Measurements from ENCODE around the gene ACTL7B. TPM values are rescaled to one million over a fixed set of nuclear protein-coding genes. Genes with fewer than 3 reads are reported as not detected.
"Not testable (repeated sequence)": the region's sequence is repeated elsewhere in the genome, so short reads cannot be mapped to it uniquely, and the experiment has no call there.

The ACTL7B gene
- polyA plus RNA-seq, 6 donors from 2014 or later = not detected

DNA sequence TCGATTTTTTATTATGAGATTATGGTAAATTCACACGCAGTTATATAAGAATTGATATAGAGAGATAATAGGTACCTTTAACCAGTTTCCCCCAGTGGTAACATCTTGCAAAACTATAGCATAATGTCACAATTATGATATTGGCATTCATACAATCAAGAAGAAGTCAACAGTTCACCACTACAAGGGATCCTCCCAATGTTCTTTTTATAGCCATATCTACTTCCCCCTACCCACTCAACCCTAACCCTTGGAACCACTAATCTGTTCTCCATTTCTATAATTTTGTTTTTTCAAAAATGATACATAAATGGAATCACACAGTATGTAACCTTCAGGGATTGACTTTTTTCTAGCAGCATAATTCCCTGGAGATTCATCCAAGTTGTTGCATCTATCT lies 9.8 kb downstream of the ACTL7B start:
- H3K27ac Mint-ChIP-seq = no peak overlapping the region
- DNase-seq (no peak), ATAC-seq (ENCODE audit: low read depth in 2 of 2) (no peak)
- H3K4me1 Mint-ChIP-seq = peaks cover 10 to 28% (median 16%) of the 10 kb centered on the region in 3 donors
- no peaks in the 10 kb centered on the region for H3K9me3 Mint-ChIP-seq
- no peak overlapping the region for H3K4me3 Mint-ChIP-seq
- H3K36me3 Mint-ChIP-seq = no peaks in the 10 kb centered on the region
- peaks cover 0 to 4% (median 0%) of the 10 kb centered on the region in 3 donors for H3K27me3 Mint-ChIP-seq

GRCh38 chr9:108845507-108845906 lies 10.3 kb downstream of the ACTL7B start:
- Mint-ChIP-seq H3K4me1 (peaks cover 10 to 28% (median 19%) of the 10 kb centered on the region in 3 donors), H3K27me3 (peaks cover 0 to 4% (median 0%) of the 10 kb centered on the region in 3 donors), H3K9me3 (no peaks in the 10 kb centered on the region), H3K4me3 (peak overlapping the region in 1 of 8 donors; percentile 32), H3K36me3 (no peaks in the 10 kb centered on the region), H3K27ac (no peak overlapping the region)
- DNase-seq (no peak), ATAC-seq (ENCODE audit: low read depth in 2 of 2) (no peak)

GRCh38 chr9:108844856-108845255 lies 10.9 kb downstream of the ACTL7B start:
- no peak for ATAC-seq (ENCODE audit: low read depth in 2 of 2)
- peaks cover 10 to 28% (median 19%) of the 10 kb centered on the region in 3 donors for H3K4me1 Mint-ChIP-seq
- no peak overlapping the region for H3K4me3 Mint-ChIP-seq
- no peak for DNase-seq
- H3K27me3 Mint-ChIP-seq = peaks cover 0 to 4% (median 0%) of the 10 kb centered on the region in 3 donors
- H3K9me3 Mint-ChIP-seq = peaks cover 0 to 2% (median 0%) of the 10 kb centered on the region in 7 donors
- no peak overlapping the region for H3K27ac Mint-ChIP-seq
- no peaks in the 10 kb centered on the region for H3K36me3 Mint-ChIP-seq

DNA sequence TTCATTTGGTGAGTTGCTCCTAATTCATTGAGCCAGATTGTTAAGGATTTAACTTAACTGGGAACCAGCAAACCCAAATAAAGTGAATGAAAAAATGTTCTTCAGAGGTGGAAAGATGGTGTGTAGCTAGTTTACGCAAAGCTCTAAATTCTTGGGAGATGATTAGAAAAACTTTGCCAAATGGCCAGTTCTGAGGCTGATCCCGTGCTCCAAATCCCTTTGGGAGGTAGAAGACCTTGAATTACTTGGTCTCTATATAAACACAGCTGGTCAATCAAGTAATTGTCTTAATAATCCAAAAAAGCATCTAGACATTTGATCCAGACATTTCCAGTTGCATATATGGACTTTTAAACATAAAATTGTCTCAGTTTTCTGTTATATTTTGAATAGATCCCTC lies 11.4 kb downstream of the ACTL7B start:
- peaks cover 0 to 4% (median 0%) of the 10 kb centered on the region in 3 donors for H3K27me3 Mint-ChIP-seq
- peaks cover 0 to 5% (median 0%) of the 10 kb centered on the region in 7 donors for H3K9me3 Mint-ChIP-seq
- H3K36me3 Mint-ChIP-seq = peaks cover 0 to 3% of the 10 kb centered on the region in 2 donors
- ATAC-seq (ENCODE audit: low read depth in 2 of 2) = no peak
- no peak overlapping the region for H3K4me3 Mint-ChIP-seq
- no peak for DNase-seq
- peaks cover 10 to 28% (median 19%) of the 10 kb centered on the region in 3 donors for H3K4me1 Mint-ChIP-seq
- H3K27ac Mint-ChIP-seq = peak overlapping the region in 1 of 6 donors; percentile 57

- H3K27me3 Mint-ChIP-seq = peaks cover 0 to under 1% (median 0%) of the 10 kb centered on the region in 3 donors
- H3K9me3 Mint-ChIP-seq = peaks cover 0 to 5% (median 0%) of the 10 kb centered on the region in 7 donors
- peak; percentile 35 to 52 for ATAC-seq (ENCODE audit: low read depth in 2 of 2)
- H3K4me3 Mint-ChIP-seq = peak overlapping the region; percentile 78 to 99 (median 92)
- H3K4me1 Mint-ChIP-seq = peaks cover 10 to 28% (median 19%) of the 10 kb centered on the region in 3 donors
- H3K27ac Mint-ChIP-seq = peak overlapping the region; percentile 82 to 96 (median 91)
- DNase-seq = no peak
- H3K36me3 Mint-ChIP-seq = peaks cover 0 to 4% of the 10 kb centered on the region in 2 donors
Measured at GRCh38 chr9:108842610-108843295, 13.0 kb downstream of the ACTL7B start.

DNA sequence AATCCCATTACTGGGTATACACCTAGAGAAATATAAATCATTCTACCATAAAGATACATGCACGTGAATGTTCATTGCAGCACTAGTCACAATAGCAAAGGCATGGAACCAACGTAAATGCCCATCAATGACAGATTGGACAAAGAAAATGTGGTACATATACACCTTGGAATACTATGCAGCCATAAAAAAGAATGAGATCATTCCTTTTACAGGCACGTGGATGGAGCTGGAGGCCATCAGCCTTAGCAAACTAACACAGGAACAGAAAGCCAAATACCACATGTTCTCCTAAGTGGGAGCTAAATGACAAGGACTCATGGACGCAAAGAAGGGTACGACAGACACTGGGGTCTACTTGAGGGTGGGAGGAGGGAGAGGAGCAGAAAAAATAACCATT lies 16.2 kb downstream of the ACTL7B start:
- not testable (repeated sequence) for H3K27ac Mint-ChIP-seq; H3K4me3 Mint-ChIP-seq; H3K36me3 Mint-ChIP-seq; H3K27me3 Mint-ChIP-seq; DNase-seq; H3K9me3 Mint-ChIP-seq; ATAC-seq (ENCODE audit: low read depth in 2 of 2)
- peaks cover 26 to 36% (median 35%) of the 10 kb centered on the region in 3 donors for H3K4me1 Mint-ChIP-seq

GRCh38 chr9:108838017-108838416 lies 17.8 kb downstream of the ACTL7B start:
- DNase-seq (no peak), ATAC-seq (ENCODE audit: low read depth in 2 of 2) (no peak)
- Mint-ChIP-seq H3K27me3 (no peaks in the 10 kb centered on the region), H3K9me3 (peaks cover 0 to 5% (median 0%) of the 10 kb centered on the region in 7 donors), H3K27ac (no peak overlapping the region), H3K4me1 (peaks cover 28 to 37% (median 36%) of the 10 kb centered on the region in 3 donors), H3K4me3 (no peak overlapping the region), H3K36me3 (peaks cover 0 to 4% of the 10 kb centered on the region in 2 donors)

DNA sequence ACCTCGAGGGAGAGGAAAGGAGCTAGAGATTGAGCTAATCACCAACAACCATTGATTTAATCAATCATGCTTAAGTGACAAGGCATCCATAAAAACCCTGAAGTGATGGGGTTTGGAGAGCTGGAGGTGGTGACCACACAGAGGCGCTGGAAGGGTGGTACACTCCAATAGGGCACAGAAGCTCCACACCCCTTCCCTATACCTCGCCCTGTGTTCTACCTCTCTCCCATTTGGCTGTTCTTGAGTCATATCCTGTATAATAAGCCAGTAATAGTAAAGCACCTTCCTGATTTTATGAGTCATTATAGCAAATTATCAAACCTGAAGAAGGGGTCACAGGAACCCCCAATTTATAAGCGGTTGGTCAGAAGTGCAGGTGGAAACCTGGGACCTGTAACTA lies 18.3 kb downstream of the ACTL7B start:
- no peak for ATAC-seq (ENCODE audit: low read depth in 2 of 2)
- H3K27me3 Mint-ChIP-seq = no peaks in the 10 kb centered on the region
- peaks cover 0 to 4% of the 10 kb centered on the region in 2 donors for H3K36me3 Mint-ChIP-seq

GRCh38 chr9:108836781-108837180 lies 19.0 kb downstream of the ACTL7B start:
- H3K36me3 Mint-ChIP-seq = peaks cover 0 to 4% of the 10 kb centered on the region in 2 donors
- ATAC-seq (ENCODE audit: low read depth in 2 of 2) = no peak
- DNase-seq = no peak
- H3K4me3 Mint-ChIP-seq = no peak overlapping the region
- H3K4me1 Mint-ChIP-seq = peaks cover 19 to 26% (median 26%) of the 10 kb centered on the region in 3 donors
- H3K9me3 Mint-ChIP-seq = peaks cover 0 to 5% (median 0%) of the 10 kb centered on the region in 7 donors
- no peaks in the 10 kb centered on the region for H3K27me3 Mint-ChIP-seq
- no peak overlapping the region for H3K27ac Mint-ChIP-seq

More for the DNA sequence above, 18.3 kb downstream of the ACTL7B start:
- DNase-seq = no peak
- Mint-ChIP-seq H3K4me3 (peak overlapping the region in 1 of 8 donors; percentile 16), H3K9me3 (peaks cover 0 to 5% (median 0%) of the 10 kb centered on the region in 7 donors), H3K4me1 (peaks cover 23 to 32% (median 31%) of the 10 kb centered on the region in 3 donors), H3K27ac (no peak overlapping the region)

- no peak for DNase-seq
- peaks cover 0 to 4% of the 10 kb centered on the region in 2 donors for H3K36me3 Mint-ChIP-seq
- peak overlapping the region in 1 of 8 donors; percentile 29 for H3K4me3 Mint-ChIP-seq
- H3K27me3 Mint-ChIP-seq = no peaks in the 10 kb centered on the region
- no peak for ATAC-seq (ENCODE audit: low read depth in 2 of 2)
- peaks cover 19 to 26% (median 26%) of the 10 kb centered on the region in 3 donors for H3K4me1 Mint-ChIP-seq
- H3K9me3 Mint-ChIP-seq = peaks cover 0 to 5% (median 0%) of the 10 kb centered on the region in 7 donors
- no peak overlapping the region for H3K27ac Mint-ChIP-seq
Measured at GRCh38 chr9:108836319-108836718, 19.5 kb downstream of the ACTL7B start.

GRCh38 chr9:108835831-108836230 lies 20.0 kb downstream of the ACTL7B start:
- DNase-seq (no peak), ATAC-seq (ENCODE audit: low read depth in 2 of 2) (no peak)
- Mint-ChIP-seq H3K27me3 (no peaks in the 10 kb centered on the region), H3K9me3 (peaks cover 0 to 5% (median 0%) of the 10 kb centered on the region in 7 donors), H3K36me3 (peaks cover 3 to 4% of the 10 kb centered on the region in 2 donors), H3K4me3 (peak overlapping the region in 2 of 8 donors; percentile 29 to 71), H3K27ac (no peak overlapping the region), H3K4me1 (peaks cover 19 to 26% (median 21%) of the 10 kb centered on the region in 3 donors)

DNA sequence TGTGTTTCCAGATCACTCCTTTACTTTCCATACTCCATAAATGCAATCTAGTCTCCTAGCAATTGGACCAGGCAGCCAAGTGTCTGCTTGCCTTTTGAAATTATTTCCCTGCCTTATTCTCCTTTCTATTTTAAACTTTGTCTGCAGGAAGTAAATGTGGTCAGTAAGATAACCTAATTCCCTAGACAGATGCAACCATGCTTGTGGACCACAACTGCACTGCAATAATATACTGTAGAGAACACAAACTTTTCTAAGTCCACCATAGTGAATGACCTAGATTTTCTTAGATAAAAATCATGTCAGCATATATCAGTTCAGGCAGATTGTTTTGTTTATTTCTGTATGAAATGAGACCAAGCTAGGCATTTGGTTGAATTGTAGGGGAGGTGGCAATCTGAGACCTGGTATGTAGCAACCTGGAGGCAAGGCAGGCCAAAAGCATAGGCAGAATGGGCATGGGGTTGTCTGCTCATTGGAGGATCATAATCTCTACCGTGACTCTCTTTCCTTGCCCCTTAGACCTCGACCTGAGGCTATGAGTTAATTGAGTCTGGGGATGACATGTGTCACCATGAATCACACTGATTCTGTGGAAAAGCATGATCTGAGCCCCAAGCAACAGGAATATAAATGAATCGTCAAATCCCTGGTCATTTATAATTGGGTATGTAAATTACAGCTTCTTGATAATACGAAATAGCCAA lies 20.7 kb downstream of the ACTL7B start:
- Mint-ChIP-seq H3K27me3 (no peaks in the 10 kb centered on the region), H3K27ac (peak overlapping the region in 2 of 6 donors; percentile 51 to 78), H3K9me3 (peaks cover 0 to 5% (median 0%) of the 10 kb centered on the region in 7 donors), H3K36me3 (peaks cover 9 to 10% of the 10 kb centered on the region in 2 donors), H3K4me3 (peak overlapping the region in 7 of 8 donors; percentile 12 to 78 (median 44)), H3K4me1 (peaks cover 19 to 26% (median 20%) of the 10 kb centered on the region in 3 donors)
- DNase-seq = peak; percentile 13
- peak; percentile 54 to 71 for ATAC-seq (ENCODE audit: low read depth in 2 of 2)

GRCh38 chr9:108832179-108832500 lies 23.6 kb downstream of the ACTL7B start:
- DNase-seq (no peak), ATAC-seq (ENCODE audit: low read depth in 2 of 2) (no peak)
- H3K4me1 Mint-ChIP-seq = peaks cover 19 to 26% (median 20%) of the 10 kb centered on the region in 3 donors
- peaks cover 5 to 10% of the 10 kb centered on the region in 2 donors for H3K36me3 Mint-ChIP-seq
- H3K9me3 Mint-ChIP-seq = no peaks in the 10 kb centered on the region
- H3K27ac Mint-ChIP-seq = no peak overlapping the region
- H3K27me3 Mint-ChIP-seq = no peaks in the 10 kb centered on the region
- H3K4me3 Mint-ChIP-seq = no peak overlapping the region

Measured in naive B cell (primary cell).